Activated CD8-positive, alpha-beta T cell treated with anti-CD3 and anti-CD28 coated beads for 36 hours (primary cell): Measurements from ENCODE around the gene WDR1. TPM values are rescaled to one million over a fixed set of nuclear protein-coding genes. Genes with fewer than 3 reads are reported as not detected.
A peak's percentile ranks its signal among the peaks of the same experiment; 100 is the strongest.

Experiments
- ATAC-seq: fragments of 200-7000 bp; cut with Tn5 transposase; one replicate; pipeline ENCODE4 v1.10.0; 2021; ENCODE audit warnings: mild to moderate bottlenecking, moderate library complexity
- CTCF ChIA-PET: fragments of 350-600 bp; sonication (Branson Sonifier 250); formaldehyde crosslinking; loops from one replicate; lab custom pipeline; 2021; ENCODE audit warnings: antibody characterized with exemption; lab: Charles Lee
- POLR2A ChIA-PET: fragments of 350-600 bp; sonication (Branson Sonifier 250); formaldehyde crosslinking; loops from one replicate; lab custom pipeline; 2021; ENCODE audit warnings: antibody characterized with exemption; lab: Charles Lee
- DNase-seq: peaks from one replicate; pipeline ENCODE4 v3.0.0-alpha.2; 2020
- H3K27ac Mint-ChIP-seq: one replicate; pipeline ENCODE4 v1.8.0; 2021; ENCODE audit warnings: mild to moderate bottlenecking, mixed read lengths
- H3K27me3 Mint-ChIP-seq: one replicate; pipeline ENCODE4 v1.8.0; 2021; ENCODE audit warnings: mixed read lengths
- H3K36me3 Mint-ChIP-seq: one replicate; pipeline ENCODE4 v1.8.0; 2021; ENCODE audit warnings: low read depth, mixed read lengths
- H3K4me1 Mint-ChIP-seq: one replicate; pipeline ENCODE4 v1.8.0; 2021; ENCODE audit warnings: low read depth, mixed read lengths
- H3K4me3 Mint-ChIP-seq: one replicate; pipeline ENCODE4 v1.8.0; 2021; ENCODE audit warnings: mild to moderate bottlenecking, moderate library complexity, mixed read lengths
- H3K9me3 Mint-ChIP-seq: one replicate; pipeline ENCODE4 v1.8.0; 2021; ENCODE audit warnings: mixed read lengths
- CTCF ChIP-seq: fragments of 200-600 bp; IDR thresholded peaks from one replicate; pipeline ENCODE4 v1.8.0; 2022; ENCODE audit warnings: antibody characterized with exemption, mild to moderate bottlenecking
- intact Hi-C: fragments of 100-400 bp; cut with micrococcal nuclease; formaldehyde crosslinking; loops from one replicate; pipeline ENCODE4 v1.10.0; 2022
- total RNA-seq, 2 experiments: library from RNA; stranded (reverse); gene quantifications; one replicate each; pipeline ENCODE4 v1.2.3, GENCODE V29; 2021

The WDR1 gene
- total RNA-seq, 2 experiments from 2014 or later: 390 to 393 TPM

GRCh38 chr4:10104211-10104990, 12.2 kb downstream of the WDR1 start:
- H3K4me3 Mint-ChIP-seq: peak overlapping the region; percentile 55
- ChIA-PET CTCF (interaction anchor here (0.6 to 1.6 kb wide), 3 partner anchors 8 to 12 kb away, joined by 3 to 5 read pairs (median 3); partner anchors contain the start of gene WDR1), POLR2A (interaction anchor here (0.9 to 24.9 kb wide), 4 partner anchors 10 to 51 kb away, joined by 3 to 403 read pairs (median 78); partner anchors contain the start of gene WDR1)
- H3K4me1 Mint-ChIP-seq: peaks cover 99% of the 10 kb centered on the region
- no peak for TF ChIP-seq CTCF
- H3K27ac Mint-ChIP-seq: peak overlapping the region; percentile 90
- intact Hi-C loops: no loop called here
- no peaks in the 10 kb centered on the region for H3K9me3 Mint-ChIP-seq
- no peak for DNase-seq
- no peaks in the 10 kb centered on the region for H3K27me3 Mint-ChIP-seq
- no peak for ATAC-seq
- peaks cover 92% of the 10 kb centered on the region for H3K36me3 Mint-ChIP-seq

DNA sequence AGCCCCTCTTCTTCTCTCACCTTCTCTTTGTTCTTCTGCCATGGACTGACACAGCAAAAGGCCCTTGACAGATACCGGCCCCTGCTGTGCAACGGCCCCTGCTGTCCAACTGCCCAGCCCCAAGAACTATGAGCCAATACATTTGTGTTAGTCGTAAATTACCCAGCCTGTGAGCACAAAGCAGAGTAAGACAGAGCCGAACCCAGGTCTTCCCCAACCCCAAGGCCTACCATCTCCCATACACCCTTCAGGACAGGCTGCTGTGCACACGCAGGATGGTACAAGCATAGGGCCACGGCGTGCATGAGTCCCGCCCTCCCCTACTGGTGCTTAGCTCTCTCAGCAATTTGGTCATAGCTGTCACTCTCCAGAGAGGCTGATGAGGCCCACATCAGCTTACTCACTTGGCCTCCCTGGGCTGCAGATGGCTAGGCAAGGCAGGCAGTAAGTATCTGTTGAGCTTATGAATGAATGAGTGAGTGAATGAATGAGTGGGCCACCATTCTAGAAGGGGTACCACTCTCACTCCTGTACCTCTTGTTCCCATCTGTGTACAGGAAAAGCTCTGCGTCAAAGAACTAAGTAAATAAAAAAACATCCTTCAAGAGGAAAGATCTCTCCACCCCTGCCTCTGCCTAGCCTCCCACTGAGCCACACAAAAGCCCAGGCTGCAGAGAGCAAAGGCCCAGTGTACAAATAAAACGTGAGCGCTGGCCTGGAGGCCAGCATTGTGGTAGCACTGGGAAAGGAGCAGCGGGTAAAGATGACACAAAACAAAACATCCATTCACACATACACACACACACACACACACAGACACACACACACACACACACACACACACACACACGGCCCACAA, 13.9 kb downstream of the WDR1 start:
- peak overlapping the region; percentile 91 for H3K27ac Mint-ChIP-seq
- intact Hi-C loops: no loop called here
- TF ChIP-seq CTCF: no peak
- H3K4me3 Mint-ChIP-seq: no peak overlapping the region
- no peaks in the 10 kb centered on the region for H3K27me3 Mint-ChIP-seq
- DNase-seq (no peak), ATAC-seq (no peak)
- peaks cover 99% of the 10 kb centered on the region for H3K4me1 Mint-ChIP-seq
- ChIA-PET CTCF (interaction anchor here (1.6 to 2.2 kb wide), 2 partner anchors 12 to 14 kb away, joined by 5 to 10 read pairs; partner anchors contain the start of gene WDR1), POLR2A (interaction anchor here (1.1 to 24.9 kb wide), 7 partner anchors 10 to 79 kb away, joined by 3 to 403 read pairs (median 4); partner anchors contain the start of gene WDR1)
- H3K9me3 Mint-ChIP-seq: no peaks in the 10 kb centered on the region
- H3K36me3 Mint-ChIP-seq: peaks cover 92% of the 10 kb centered on the region

GRCh38 chr4:10101671-10102473, 14.7 kb downstream of the WDR1 start:
- ChIA-PET CTCF (interaction anchor here (2.2 kb wide), 1 partner anchor 12 kb away, joined by 10 read pairs; no protein-coding TSS in a partner anchor), POLR2A (interaction anchor here (1.1 to 24.9 kb wide), 5 partner anchors 10 to 80 kb away, joined by 3 to 403 read pairs (median 4); partner anchors contain the start of gene WDR1)
- ATAC-seq: no peak
- H3K27me3 Mint-ChIP-seq: no peaks in the 10 kb centered on the region
- intact Hi-C loops: no loop called here
- no peak for TF ChIP-seq CTCF
- H3K27ac Mint-ChIP-seq: peak overlapping the region; percentile 91
- no peaks in the 10 kb centered on the region for H3K9me3 Mint-ChIP-seq
- peaks cover 99% of the 10 kb centered on the region for H3K4me1 Mint-ChIP-seq
- H3K36me3 Mint-ChIP-seq: peaks cover 94% of the 10 kb centered on the region
- no peak overlapping the region for H3K4me3 Mint-ChIP-seq
- no peak for DNase-seq

DNA sequence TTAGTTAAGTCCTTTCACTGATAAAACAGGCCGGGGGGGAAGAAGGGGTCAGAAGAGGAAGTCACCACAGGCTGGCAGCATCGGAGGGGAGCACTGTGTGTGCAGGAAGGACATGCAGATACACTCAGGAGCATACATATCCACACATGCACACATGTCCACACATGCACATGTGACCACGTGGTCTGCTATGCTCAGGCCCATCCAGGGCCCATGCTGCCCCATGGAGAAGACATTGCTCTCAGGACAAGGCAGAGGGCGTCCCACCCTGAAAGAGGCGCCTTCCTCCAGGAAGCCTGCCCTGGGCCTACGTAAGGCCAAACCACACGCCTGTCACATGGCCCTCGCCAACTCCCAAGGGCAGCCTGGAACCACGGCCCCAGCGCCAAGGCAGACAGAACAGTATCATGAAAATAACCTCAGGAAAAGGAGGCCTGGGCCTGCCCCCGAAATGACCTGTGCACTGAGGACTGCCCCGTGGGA, 15.8 kb downstream of the WDR1 start:
- intact Hi-C loops: no loop called here
- no peak for DNase-seq
- Mint-ChIP-seq H3K9me3 (no peaks in the 10 kb centered on the region), H3K4me3 (peak overlapping the region; percentile 43), H3K27me3 (no peaks in the 10 kb centered on the region), H3K36me3 (peaks cover 91% of the 10 kb centered on the region), H3K27ac (peak overlapping the region; percentile 91), H3K4me1 (peaks cover 99% of the 10 kb centered on the region)
- ChIA-PET CTCF (interaction anchor here (1.2 to 1.5 kb wide), 2 partner anchors 8 to 17 kb away, joined by 3 to 5 read pairs; no protein-coding TSS in a partner anchor), POLR2A (interaction anchor here (0.6 to 24.9 kb wide), 4 partner anchors 9 to 31 kb away, joined by 3 to 403 read pairs (median 204); partner anchors contain the start of gene WDR1)
- ATAC-seq: no peak
- TF ChIP-seq CTCF: no peak
